Skin of body (tissue), 2 donors: ENCODE results near the gene ICE2. TPM values are rescaled to one million over a fixed set of nuclear protein-coding genes. Genes with fewer than 3 reads are reported as not detected.
A peak's percentile ranks its signal among the peaks of the same experiment; 100 is the strongest.
"Not testable (repeated sequence)": the region's sequence is repeated elsewhere in the genome, so short reads cannot be mapped to it uniquely, and the experiment has no call there.

Experiments
- DNase-seq: peaks from one replicate; lab custom pipeline; 2025; lab: John Stamatoyannopoulos, UW
- total RNA-seq: library from RNA; depleted of rRNA; stranded (reverse); fragments of >200 nt; gene quantifications from one replicate; pipeline ENCODE4 v1.2.3, GENCODE V29; 2014

Gene ICE2
- total RNA-seq, 1 donor from 2014 or later: 52.6 TPM

DNA sequence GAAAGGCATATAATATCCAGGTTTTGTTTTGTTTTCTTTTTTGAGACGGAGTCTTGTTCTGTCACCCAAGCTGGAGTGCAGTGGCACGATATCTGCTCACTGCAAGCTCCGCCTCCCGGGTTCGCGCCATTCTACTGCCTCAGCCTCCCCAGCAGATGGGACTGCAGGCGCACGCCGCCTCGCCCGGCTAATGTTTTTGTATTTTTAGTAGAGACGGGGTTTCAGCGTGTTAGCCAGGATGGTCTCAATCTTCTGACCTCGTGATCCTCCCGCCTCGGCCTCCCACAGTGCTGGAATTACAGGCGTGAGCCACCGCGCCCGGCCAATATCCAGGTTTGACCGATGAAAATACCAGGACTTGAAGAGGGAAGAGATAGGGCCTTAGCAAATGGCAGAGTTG lies 66.1 kb downstream of the ICE2 start:
- not testable (repeated sequence) for DNase-seq

DNA sequence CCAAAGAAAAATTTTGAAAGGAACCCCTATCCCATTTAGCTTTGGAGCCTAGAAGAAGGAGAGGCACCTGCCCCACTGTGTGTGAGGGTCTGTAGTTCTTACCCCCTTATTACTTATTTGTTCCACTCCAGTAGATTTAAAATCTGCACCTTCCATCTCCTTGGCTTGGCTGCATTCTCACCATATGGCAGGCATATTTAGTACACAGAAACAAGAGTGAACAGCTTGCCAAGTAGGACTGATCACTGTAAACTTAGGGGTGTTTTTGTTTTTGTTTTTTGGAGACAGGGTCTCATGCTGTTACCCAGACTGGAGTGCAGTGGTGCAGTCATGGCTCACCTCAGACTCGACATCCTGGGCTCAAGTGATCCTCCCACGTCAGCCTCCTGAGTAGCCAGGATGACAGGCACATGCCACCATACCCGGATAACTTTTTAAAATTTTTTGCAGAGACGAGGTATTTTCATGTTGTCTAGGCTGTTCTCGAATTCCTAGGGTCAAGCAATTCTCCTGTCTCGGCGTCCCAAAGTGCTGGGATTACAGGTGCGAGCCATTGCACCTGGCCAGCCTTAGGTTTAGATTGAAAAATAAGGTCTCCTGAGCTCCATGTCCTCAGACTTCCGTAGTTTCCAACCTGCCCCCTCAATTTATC lies 67.0 kb downstream of the ICE2 start:
- peak; percentile 78 for DNase-seq

DNA sequence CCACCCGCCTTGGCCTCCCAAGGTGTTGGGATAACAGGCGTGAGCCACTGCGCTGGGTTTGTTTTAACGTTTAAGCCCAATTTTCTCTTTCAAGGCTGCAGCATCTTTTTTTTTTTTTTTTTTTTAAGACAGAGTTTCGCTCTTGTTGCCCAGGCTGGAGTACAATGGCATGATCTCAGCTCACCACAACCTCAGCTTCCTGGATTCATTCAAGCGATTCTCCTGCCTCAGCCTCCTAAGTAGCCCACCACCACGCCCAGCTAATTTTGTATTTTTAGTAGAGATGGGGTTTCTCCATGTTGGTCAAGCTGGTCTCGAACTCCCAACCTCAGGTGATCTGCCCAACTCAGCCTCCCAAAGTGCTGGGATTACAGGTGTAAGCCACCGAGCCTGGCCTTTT lies 68.6 kb downstream of the ICE2 start:
- DNase-seq: not testable (repeated sequence)

DNA sequence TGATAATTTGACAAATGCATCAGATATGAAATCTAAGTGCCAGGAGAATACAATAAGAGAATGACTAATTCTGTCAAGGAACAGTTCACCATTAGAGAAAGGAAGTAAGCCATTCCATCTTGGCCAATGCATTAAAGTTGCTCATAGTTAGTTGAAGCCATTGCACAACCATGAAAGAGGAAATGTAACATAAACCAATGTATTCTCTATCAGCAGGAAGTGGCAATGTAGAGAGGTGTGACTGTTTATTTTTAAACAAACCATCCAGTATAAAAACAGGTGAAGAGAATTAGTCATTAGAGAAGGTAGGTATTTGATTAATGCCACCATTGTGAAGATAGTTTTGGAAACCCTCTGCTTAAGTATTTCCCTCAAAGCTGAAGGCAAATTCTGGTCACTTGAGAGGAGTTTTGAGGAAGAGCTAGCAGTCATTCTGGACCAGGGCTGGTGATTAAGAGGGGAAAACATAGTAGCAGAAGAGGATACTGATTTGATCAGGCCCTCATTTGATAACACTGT lies 70.4 kb downstream of the ICE2 start:
- DNase-seq: no peak

DNA sequence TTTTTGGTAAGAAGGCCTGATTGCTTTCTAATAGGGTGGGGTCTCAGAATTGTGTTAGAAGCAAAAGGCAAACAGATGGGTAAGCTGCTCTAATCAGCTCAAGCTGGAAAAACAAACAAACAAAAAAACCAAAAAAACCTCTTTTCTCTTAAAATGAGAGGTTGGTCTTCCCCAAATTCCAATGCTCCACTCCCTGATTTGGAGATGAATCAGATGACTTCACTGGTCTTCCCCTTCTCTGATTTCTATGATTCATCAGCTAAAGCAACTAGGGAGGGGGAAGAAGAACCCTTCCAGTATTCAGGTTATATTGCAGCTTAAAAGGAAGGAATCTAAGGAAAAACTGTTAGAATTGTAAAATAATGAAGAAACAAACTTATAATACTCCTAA lies 71.5 kb downstream of the ICE2 start:
- DNase-seq: peak; percentile 77

DNA sequence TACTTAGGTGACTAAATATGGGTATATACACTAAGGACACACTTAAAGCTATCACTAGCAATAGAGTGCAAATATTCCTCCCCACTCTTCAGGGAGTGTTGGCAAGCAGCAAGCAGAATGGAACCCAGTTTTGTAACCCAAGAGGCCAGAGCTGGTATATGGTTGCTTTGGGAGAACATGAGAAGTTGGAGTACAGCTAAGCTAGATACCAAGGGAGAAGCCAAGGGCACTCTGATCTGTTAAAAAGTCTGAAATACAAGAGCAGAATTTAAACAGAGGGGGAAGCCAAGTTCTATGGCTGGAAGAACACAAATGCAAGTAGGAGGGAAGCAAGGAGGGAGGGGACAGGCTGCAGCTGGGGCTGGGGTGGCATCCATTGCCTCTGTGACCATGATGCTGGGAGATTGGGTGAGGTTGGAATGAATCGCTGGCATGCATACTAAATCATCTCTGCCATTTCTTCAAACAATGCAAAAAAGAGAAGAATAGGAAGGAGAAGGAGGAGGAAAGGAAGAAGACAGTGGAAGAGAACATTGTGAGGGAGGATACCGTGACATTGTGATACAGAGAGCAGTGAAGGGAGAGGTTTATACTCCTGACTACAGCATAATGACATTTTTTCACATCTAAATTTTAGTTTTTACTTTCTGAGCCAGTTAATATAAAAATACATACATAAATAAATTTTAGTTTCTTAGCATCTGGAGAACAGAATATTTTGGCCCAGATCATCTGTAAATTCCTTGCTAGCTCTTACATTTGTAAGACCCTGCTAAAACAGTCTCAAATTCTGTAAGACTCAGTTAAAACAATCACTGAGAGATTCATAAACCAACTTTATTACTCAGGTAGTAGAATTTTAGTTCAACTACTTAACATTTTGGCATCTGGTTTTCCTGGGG lies 72.2 kb downstream of the ICE2 start:
- DNase-seq: peak; percentile 75

DNA sequence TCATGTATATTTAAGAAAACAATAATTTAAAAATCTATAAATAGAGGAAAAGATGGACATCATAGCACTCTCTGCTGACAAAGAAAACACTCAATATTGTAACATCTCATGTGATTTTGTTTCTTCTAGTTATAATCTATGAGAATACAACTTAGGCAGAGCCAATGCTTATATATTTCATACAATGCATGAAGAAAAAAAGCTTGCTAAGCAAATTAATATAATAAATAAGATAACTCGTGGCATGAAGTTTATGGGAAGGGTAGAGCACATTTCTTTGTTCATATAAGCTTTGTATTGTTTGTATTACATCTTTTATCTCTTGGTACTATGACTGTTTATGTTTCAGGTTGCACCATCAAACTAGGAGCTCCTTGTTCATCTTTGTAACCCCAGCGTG lies 73.5 kb downstream of the ICE2 start:
- no peak for DNase-seq

DNA sequence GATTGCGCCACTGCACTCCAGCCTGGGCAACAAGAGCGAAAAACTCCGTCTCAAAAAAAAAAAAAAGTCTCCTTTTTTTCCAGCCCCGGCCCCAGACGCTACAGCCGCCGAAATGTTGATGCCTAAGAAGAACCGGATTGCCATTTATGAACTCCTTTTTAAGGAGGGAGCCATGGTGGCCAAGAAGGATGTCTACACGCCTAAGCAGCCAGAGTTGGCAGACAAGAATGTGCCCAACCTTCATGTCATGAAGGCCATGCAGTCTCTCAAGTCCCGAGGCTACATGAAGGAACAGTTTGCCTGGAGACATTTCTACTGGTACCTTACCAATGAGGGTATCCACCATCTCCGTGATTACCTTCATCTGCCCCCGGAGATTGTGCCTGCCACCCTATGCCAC lies 74.6 kb downstream of the ICE2 start:
- DNase-seq: not testable (repeated sequence)

DNA sequence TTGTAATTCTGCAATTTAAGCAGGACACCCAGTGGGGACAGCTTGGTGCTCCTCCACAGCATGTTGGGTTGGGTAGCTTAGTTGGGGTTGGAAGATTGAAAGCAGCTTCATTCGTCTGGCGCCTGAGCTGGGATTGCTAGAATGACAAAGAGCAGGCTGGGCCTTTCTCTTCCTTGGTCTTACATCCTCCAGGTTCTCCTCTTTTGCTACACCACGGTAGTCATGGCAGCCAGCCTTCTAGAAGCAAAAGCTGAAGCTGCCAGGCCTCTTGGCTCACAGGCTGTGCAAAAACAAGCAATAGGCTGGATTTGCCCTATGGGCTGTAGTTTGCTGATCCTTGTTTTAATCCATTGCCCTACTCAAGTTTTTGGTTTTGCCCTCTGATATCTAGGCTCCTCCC lies 78.0 kb downstream of the ICE2 start:
- DNase-seq: no peak

DNA sequence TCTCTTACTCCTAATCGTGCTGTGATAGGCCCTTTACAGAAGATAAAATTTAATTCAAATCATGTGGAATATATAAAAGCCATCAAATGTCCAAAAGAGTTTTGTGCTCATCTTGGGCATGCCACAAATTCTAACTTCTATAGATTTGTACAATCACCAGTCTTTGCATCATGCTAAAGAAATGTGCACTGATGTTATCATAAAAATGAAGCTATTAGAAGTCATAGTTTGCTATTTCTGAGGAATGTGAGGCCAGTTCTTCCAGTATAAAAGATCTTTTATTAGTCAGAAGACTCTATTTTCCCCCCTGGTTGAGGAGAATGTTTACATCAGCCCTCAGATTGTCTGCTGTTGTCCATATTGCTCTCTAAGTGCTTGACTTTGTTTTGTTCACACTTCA lies 79.0 kb downstream of the ICE2 start:
- peak; percentile 44 for DNase-seq

DNA sequence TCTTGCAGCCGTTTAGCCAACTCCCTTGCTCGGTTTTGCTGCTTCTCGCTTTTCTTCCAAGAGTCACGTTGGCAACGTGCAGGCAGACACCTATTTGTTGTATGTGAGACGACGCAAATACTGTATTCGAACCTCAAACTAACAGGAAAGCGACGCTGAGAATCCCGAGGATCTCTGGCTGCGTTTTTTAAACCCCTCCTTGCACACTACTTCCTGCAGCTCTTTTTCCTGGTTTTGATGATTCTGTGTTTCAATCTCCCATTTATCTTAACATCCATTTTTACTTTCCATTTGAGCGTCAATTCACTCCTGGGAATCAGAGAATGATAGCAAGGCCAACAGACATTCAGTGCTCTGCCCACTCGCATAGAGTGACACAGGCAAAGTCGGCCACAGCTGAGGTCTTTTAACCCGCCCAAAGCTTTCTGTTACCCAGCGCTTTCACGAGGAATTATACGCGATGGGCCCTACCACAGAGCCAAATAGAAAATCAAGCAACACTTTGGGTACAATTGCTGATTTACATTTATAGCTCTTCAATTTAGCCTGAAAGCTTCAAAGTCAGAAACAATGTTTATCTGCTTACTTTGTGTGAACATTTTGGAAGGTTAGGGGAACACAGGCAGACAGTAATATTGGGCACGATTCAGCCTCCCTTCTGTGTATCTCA lies 79.6 kb downstream of the ICE2 start:
- peak; percentile 84 for DNase-seq

DNA sequence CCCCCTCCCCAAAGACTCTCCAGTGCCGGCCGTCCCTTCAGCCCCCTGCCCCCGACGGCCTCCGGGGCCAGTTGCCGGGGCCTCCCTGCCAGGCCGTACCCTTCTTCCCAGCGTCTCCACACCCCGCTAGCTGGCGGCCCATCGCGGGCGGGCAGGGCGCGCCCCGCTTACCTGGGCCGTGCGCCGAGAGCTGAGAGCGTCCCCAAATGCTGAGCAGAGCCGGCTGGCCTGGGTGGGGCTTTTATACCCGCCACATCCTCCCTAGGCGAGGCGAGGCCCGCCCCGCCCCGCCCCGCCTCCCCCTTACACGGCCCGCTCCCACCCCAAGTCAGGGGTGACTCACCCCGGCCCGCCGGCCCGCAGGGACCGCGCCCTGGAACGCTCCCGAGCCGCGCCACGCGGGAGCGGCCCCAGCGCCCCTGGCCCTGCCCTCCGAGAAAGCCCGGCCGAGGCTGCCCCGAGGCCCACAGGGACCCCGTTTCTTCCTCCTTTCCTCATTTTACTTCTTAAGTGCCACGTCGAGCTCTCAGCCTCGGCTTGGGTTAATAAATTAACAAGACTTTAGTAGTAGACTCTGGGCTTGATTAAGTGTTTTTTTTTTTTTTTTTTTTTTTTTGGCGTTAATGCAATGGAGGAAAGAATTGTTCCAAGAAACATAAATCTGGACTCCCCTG lies 81.0 kb downstream of the ICE2 start, which contains the start of gene ANXA2:
TSS of gene ANXA2 (minus strand) at position 215 of the 674 bp plus-strand sequence. CDS start 11,911 bp downstream, outside the sequence.
- peak; percentile 92 for DNase-seq

DNA sequence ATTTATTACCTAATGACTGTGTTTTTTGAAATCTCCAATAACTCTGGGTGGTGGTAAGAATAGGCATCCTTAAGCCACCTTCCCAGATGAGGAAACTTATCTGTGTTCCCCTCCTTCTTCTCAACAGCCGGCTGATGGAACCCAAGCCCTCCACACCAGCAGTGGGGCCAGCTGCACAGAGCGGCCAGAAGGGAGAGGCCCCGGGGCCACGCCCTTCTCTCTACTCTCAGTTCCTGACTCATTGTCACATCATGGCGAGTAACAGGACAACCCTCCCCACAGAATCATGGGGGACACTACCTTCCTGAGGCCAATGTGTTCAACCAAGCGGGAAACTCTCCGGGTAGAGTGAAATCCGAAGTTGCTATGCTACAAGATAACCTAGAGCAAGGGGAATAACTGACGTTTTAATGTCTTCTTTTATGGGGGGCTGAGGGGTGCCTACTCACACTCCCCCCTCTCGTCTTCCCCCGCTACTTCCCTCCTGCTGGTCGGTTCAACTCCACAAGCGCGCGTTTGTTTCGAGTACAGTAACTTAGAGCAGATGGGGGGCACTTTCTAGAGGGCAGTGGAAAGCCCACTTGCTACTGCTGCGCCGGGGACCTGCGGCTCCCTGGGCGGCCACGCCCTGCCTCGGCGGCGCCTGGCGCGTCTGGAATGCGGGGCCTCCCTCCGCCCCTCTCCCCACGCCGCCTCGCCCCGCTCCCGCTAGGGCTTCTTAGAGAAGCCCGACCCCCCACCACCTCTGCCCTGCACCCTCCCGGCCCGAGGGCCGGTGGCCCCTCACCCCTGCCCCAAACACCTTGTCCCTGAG lies 81.8 kb downstream of the ICE2 start:
- DNase-seq: peak; percentile 66

DNA sequence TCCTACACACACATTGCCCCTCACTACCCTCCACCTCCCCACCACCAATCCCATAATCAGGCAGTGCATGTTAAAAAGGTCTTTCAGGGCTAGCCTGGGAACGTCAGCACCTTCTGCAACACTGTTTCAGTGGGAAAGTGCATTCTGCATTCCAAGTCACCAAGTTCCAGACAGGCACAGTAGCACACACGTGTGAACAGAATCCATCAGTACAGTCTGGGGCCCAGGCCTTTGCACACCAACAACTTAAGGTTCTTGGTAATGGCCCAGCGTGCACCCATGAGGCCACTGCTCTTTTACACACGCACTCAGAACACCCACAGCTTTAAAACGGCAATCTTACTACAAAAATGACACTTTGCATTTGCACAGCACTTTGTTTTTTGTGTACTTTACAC lies 82.4 kb downstream of the ICE2 start:
- peak; percentile 59 for DNase-seq

DNA sequence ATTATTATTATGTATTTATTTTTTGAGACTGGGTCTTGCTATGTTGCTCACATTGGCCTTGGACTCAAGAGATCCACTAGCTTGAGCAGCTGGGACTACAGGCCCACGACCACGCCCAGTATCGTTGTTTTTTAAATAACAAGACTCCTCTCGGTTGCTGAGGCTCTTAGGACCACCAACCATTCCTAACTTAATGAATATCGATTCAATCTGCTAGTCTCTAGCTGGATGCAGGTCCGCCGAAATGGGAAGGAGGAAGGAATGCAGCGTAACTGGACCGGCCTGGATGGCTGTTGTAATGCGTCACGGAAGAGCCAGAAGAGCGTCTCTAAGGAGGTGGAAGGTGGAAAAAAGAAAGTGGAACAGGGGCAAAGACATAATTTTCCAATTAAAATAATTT lies 82.8 kb downstream of the ICE2 start:
- DNase-seq: peak; percentile 49

DNA sequence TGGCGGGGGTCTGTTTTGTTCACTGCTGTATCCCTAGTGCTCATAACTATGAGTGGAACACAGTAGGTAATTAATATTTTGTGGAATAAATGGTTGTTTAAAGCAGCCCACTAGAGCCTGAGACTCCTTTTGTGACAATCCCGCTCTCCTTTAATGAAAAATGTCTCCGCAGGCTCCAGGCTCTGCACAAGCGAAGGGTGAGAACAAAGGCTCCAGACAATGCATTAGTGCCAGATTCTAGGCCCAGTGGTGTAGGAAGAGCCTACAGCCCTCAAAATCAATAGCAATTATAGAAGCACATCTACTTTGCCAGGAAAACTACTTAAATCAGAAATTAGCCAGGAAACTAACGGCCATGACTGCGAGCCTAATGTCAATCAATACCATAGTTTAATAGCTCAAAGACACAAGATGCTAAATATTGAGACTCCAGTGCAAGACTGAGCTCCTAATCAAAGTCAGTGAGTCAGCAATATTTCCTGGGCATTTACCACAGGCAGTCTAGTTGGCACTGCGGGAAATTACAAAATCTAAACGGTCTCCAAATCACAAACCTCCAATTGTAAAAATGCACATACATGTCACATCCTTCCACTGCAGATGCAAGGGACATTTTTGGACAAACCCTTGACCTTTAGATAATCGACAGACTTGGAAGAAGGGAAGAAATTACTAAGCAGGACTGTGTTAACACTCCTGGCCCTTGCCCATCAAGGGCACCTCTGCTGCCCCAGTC lies 83.5 kb downstream of the ICE2 start:
- no peak for DNase-seq

DNA sequence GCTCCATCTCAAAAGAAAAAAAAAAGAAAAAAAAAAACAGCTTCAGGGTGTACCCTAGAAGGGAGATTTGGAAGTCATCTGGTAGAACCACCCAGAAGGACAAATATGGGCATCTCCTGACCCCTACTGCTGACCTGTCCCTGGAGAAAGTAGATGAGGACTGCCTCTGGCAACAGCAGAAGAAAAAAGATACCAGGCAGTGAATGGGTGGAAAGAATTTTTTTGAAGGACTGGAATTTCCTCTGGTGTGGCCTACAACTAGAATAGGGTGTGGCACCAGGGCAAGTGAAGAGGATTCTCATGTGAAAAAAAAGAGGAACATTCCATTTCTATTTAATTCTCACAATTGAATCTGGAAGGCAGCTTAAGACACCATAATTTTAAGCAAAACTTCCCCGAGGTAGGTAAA lies 84.2 kb downstream of the ICE2 start:
- peak; percentile 35 for DNase-seq

DNA sequence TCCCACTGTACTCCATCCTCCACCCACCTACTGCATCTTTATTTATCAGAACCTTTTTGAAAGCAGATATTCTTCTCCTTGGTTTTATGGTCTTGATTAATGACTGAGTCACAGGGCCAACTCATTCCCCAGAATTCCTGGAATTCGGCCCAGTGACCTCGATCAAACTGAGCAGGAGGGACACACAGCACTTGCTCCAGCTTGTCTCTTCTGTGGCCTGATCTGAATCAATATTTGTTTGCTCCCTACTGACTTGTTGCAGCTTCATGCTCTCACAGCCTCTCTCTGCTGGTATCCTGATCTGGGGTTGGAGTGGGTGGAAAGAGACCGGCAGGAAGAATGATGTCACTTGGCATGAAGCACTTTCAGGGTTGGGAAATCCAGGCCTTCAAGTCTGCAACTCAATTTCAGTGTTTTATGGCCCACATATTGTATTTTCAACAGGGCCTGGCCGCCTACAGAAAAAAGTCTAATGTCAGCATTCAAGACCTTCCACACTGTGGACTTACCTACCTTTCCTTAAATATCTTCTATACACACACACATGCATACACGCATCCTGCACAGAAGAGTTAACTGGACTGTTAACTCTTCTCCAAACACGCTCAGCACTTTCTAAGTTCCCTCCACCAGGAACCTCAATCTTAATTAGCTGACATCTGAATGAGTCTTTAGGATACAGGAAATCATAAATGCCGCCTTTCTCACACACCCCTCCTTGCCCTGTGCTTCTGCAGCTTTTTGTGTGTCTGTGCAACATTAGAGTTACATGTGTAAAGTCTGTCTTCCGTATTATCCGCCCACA lies 85.8 kb downstream of the ICE2 start:
- DNase-seq: peak; percentile 98

DNA sequence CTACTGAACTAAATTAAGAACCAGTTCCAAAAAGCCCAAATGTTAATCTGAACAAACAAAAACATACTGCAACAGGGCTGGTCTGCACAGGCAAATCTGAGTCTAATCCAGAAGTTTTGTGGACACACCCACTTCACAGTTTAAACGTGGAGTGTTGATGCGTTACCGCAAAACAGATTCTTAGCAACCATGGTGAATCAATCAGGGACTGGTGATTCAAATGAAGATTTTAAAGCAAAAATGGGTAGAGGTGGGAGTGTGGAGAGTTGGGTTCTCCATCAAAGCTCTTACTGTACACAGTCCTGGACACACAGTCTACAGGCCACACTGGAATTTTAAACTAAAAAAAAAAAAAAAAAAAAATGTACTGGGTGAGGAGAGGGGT lies 86.3 kb downstream of the ICE2 start:
- DNase-seq: peak; percentile 82
